Spleen (tissue), 11 donors: ENCODE measurements around the gene KSR2. TPM values are rescaled to one million over a fixed set of nuclear protein-coding genes. Genes with fewer than 3 reads are reported as not detected.

Source experiments
- DNase-seq: peaks from one replicate; pipeline ENCODE4 v3.0.0-alpha.2; 2020
- H3K27ac ChIP-seq, 8 donors: fragments of 200-600 bp; sonication (generic) in 7 of 8; 1 replicate in 4 of 8; 2 replicates in 4 of 8; pipeline versions ENCODE4 v1.5.0 to v1.8.0; 2016 to 2021; ENCODE audit warnings: inconsistent platforms in 4 of 8, mild to moderate bottlenecking in 4 of 8, moderate library complexity in 1 of 8
- H3K27me3 ChIP-seq, 7 donors: fragments of 200-600 bp; sonication (generic) in 6 of 7; replicated peaks in 1 of 7; 1 replicate in 4 of 7; 2 replicates in 3 of 7; pipeline versions ENCODE4 v1.5.0 to v1.8.0; 2016 to 2021; ENCODE audit warnings: inconsistent platforms in 3 of 7, mild to moderate bottlenecking in 1 of 7
- H3K36me3 ChIP-seq, 6 donors: fragments of 200-600 bp; sonication (generic) in 5 of 6; 1 replicate in 4 of 6; 2 replicates in 2 of 6; pipeline versions ENCODE4 v1.5.0 to v1.8.0; 2016 to 2021; ENCODE audit warnings: inconsistent platforms in 2 of 6
- H3K4me1 ChIP-seq, 6 donors: fragments of 200-600 bp; sonication (generic) in 5 of 6; 1 replicate in 3 of 6; 2 replicates in 3 of 6; pipeline versions ENCODE4 v1.5.0 to v1.8.0; 2016 to 2021; ENCODE audit warnings: inconsistent platforms in 3 of 6
- H3K4me3 ChIP-seq, 8 donors: fragments of 200-600 bp; sonication (generic) in 7 of 8; 1 replicate in 4 of 8; 2 replicates in 4 of 8; pipeline versions ENCODE4 v1.5.0 to v1.8.0; 2016 to 2021; ENCODE audit warnings: inconsistent platforms in 4 of 8, mild to moderate bottlenecking in 4 of 8, moderate library complexity in 2 of 8
- H3K9me3 ChIP-seq, 8 donors: fragments of 200-600 bp; sonication (generic) in 7 of 8; 1 replicate in 4 of 8; 2 replicates in 4 of 8; pipeline versions ENCODE4 v1.5.0 to v1.8.0; 2016 to 2021; ENCODE audit warnings: inconsistent platforms in 4 of 8
- CTCF ChIP-seq, 11 experiments: fragments of 200-600 bp in 7 of 11; fragments of 450-650 bp in 4 of 11; sonication (generic) in 4 of 11; IDR thresholded peaks in 8 of 11; conservative IDR thresholded peaks in 3 of 11; 1 replicate in 7 of 11; 2 replicates in 4 of 11; pipeline versions ENCODE4 v1.4.0 to v1.8.0; 2016 to 2021; ENCODE audit warnings: antibody characterized with exemption in 11 of 11, inconsistent platforms in 4 of 11, mild to moderate bottlenecking in 1 of 11
- POLR2A ChIP-seq, 3 donors: fragments of 450-650 bp; IDR thresholded peaks; one replicate each; pipeline ENCODE4 v1.5.1; 2017; ENCODE audit warnings: antibody characterized with exemption in 3 of 3, mild to moderate bottlenecking in 1 of 3
- POLR2AphosphoS5 ChIP-seq, 3 donors: sonication (generic); formaldehyde crosslinking; IDR thresholded peaks; one replicate each; pipeline ENCODE4 v1.5.1; 2017; ENCODE audit warnings: antibody characterized with exemption in 3 of 3
- WGBS, 5 donors: extraction: QIAGEN DNeasy Blood & Tissue Kit in 3 of 5; methylation state at CpG; one replicate each; pipeline versions ENCODE4 v1.1.5 to v1.1.7; 2013 to 2018; 5-methylcytosine and 5-hydroxymethylcytosine counted together
- intact Hi-C: fragments of 100-400 bp; cut with DNase I; formaldehyde crosslinking; loops from one replicate; pipeline ENCODE4 v1.15.0; 2023; ENCODE audit warnings: low total_unique reads
- polyA plus RNA-seq, 3 donors: library from polyadenylated mRNA; stranded (reverse); fragments of 200-250 nt; gene quantifications; one replicate each; pipeline ENCODE4 v1.2.1, GENCODE V29; 2013
- total RNA-seq, 7 donors: library from RNA; depleted of rRNA in 3 of 7; stranded (reverse); fragments of >200 nt in 3 of 7; fragmentation: NEBNext Ultra II Directional in 4 of 7; extraction: Animal tissue kit (Norgen Biotek cat#: 25700) in 4 of 7; gene quantifications; one replicate each; pipeline versions ENCODE4 v1.1.0 to v1.2.1, GENCODE V29; 2016 to 2021
- donor health status: healthy with polysubstance abuse.
- donor health status: DM: no; HTN: no; CAD: no; lungs with moderate emphysema.
- donor health status: DM: no; HTN: no; CAD: no.
- donor health status: Bipolar disorder and iron deficiency.
- donor health status: healthy.
- donor health status: DM: no; HTN: no; CAD: no.
- donor health status: DM: yes; HTN: yes; CAD: no.

Gene KSR2
- total and polyA plus RNA-seq, 10 donors: under 0.01 to 0.09 (median 0.02) TPM; not detected in 4

DNA sequence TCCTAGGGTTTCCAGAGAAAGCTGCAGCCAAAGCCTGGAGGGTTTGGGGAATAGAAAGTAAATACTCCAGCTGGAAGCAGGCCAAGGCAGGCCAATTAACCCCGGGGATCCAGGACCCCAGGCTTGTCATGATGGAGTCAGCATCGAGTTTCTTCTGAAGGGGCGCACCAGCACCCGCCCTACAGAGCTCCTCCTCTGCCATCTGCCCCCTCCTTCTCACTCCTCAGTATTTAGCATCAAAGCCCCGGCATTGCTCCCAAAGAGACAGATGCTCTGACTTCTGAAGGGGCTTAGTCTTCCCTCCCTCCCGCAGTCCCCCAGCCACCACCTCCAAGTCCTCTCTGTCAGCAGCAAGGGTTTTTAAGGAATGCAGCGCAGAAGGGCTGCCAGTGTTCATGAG lies 322.3 kb downstream of the KSR2 start:
- intact Hi-C loops: no loop called here
- TF ChIP-seq POLR2AphosphoS5 (IDR thresholded peaks at IDR 0.05): no peak
- TF ChIP-seq CTCF (IDR thresholded peaks at IDR 0.05 in 8 of 11, conservative IDR thresholded peaks at IDR 0.05 in 3 of 11): no peak
- no peak for TF ChIP-seq POLR2A (IDR thresholded peaks at IDR 0.05)
- Histone ChIP-seq H3K27ac (no peak overlapping the region), H3K36me3 (no peaks in the 10 kb centered on the region), H3K4me1 (no peaks in the 10 kb centered on the region), H3K9me3 (peaks cover 0 to 14% (median 5%) of the 10 kb centered on the region in 8 donors), H3K27me3 (peaks cover 0 to 14% (median 0%) of the 10 kb centered on the region in 7 donors), H3K4me3 (no peak overlapping the region)
- DNase-seq: no peak
- 36 to 52% (median 41%) methylated on average over 7 of the region's 7 CpGs for WGBS, 5 donors

- Histone ChIP-seq H3K36me3 (no peaks in the 10 kb centered on the region), H3K27me3 (peaks cover 0 to 14% (median 0%) of the 10 kb centered on the region in 7 donors), H3K27ac (no peak overlapping the region), H3K4me1 (no peaks in the 10 kb centered on the region), H3K9me3 (peaks cover 0 to 4% (median 0%) of the 10 kb centered on the region in 8 donors), H3K4me3 (no peak overlapping the region)
- TF ChIP-seq POLR2AphosphoS5 (IDR thresholded peaks at IDR 0.05) (no peak), CTCF (IDR thresholded peaks at IDR 0.05 in 8 of 11, conservative IDR thresholded peaks at IDR 0.05 in 3 of 11) (no peak), POLR2A (IDR thresholded peaks at IDR 0.05) (no peak)
- intact Hi-C loops: no loop called here
- 67 to 81% (median 74%) methylated on average over 3 of the region's 3 CpGs for WGBS, 5 donors
- no peak for DNase-seq
Measured at GRCh38 chr12:117645473-117645872, 323.3 kb downstream of the KSR2 start.

DNA sequence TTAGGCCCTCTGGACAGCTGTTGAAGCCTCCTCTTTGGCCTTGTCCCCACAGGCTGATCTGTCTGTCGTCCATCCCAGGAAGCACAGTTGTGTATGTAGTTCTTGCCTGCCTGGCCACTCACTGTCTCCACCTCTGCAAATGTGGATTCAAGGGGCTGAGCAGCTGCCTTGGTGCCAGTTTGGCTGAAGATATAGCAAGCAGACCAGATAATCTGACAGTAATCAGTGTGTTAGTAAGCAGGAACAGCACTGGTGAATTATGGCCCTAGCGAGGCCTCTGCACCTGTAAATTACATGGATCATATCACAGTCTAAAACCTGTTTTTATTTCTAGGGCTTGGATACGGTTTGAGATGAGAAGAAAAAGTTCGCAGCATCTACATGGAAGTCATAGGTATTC lies 324.8 kb downstream of the KSR2 start:
- no peaks in the 10 kb centered on the region for H3K36me3 ChIP-seq
- H3K4me1 ChIP-seq: no peaks in the 10 kb centered on the region
- DNase-seq: no peak
- no peaks in the 10 kb centered on the region for H3K9me3 ChIP-seq
- no peak overlapping the region for H3K27ac ChIP-seq
- WGBS, 5 donors: 71 to 81% (median 73%) methylated on average over 4 of the region's 4 CpGs
- no peak for TF ChIP-seq POLR2AphosphoS5 (IDR thresholded peaks at IDR 0.05)
- TF ChIP-seq CTCF (IDR thresholded peaks at IDR 0.05 in 8 of 11, conservative IDR thresholded peaks at IDR 0.05 in 3 of 11): no peak
- TF ChIP-seq POLR2A (IDR thresholded peaks at IDR 0.05): no peak
- H3K27me3 ChIP-seq: peaks cover 0 to 14% (median 0%) of the 10 kb centered on the region in 7 donors
- H3K4me3 ChIP-seq: no peak overlapping the region
- intact Hi-C loops: no loop called here

- WGBS, 5 donors: 77 to 86% (median 82%) methylated on average over 7 of the region's 7 CpGs
- H3K27me3 ChIP-seq: peaks cover 0 to 9% (median 0%) of the 10 kb centered on the region in 7 donors
- intact Hi-C loops: no loop called here
Measured at GRCh38 chr12:117641885-117642284, 326.9 kb downstream of the KSR2 start.

More at GRCh38 chr12:117641885-117642284, 326.9 kb downstream of the KSR2 start:
- no peaks in the 10 kb centered on the region for H3K4me1 ChIP-seq
- no peak for DNase-seq
- TF ChIP-seq POLR2A (IDR thresholded peaks at IDR 0.05) (no peak), POLR2AphosphoS5 (IDR thresholded peaks at IDR 0.05) (no peak), CTCF (IDR thresholded peaks at IDR 0.05 in 8 of 11, conservative IDR thresholded peaks at IDR 0.05 in 3 of 11) (no peak)
- H3K9me3 ChIP-seq: peaks cover 0 to 14% (median 7%) of the 10 kb centered on the region in 8 donors
- H3K4me3 ChIP-seq: no peak overlapping the region
- H3K36me3 ChIP-seq: no peaks in the 10 kb centered on the region
- H3K27ac ChIP-seq: no peak overlapping the region
